Lower lobe of right lung (tissue), 2 donors: Measurements from ENCODE around the gene TP53I11. TPM values are rescaled to one million over a fixed set of nuclear protein-coding genes. Genes with fewer than 3 reads are reported as not detected.

Experiments used
- ATAC-seq, 2 donors: fragments of 200-7000 bp; cut with Tn5 transposase; one replicate each; pipeline ENCODE4 v1.9.1; 2020 to 2022; ENCODE audit warnings: mild to moderate bottlenecking in 2 of 2, moderate library complexity in 2 of 2
- DNase-seq: peaks from one replicate; pipeline ENCODE4 v3.0.0-alpha.2; 2020
- H3K27ac ChIP-seq: fragments of 200-600 bp; one replicate; pipeline ENCODE4 v1.8.0; 2022
- H3K27me3 ChIP-seq: fragments of 200-600 bp; one replicate; pipeline ENCODE4 v1.8.0; 2022; ENCODE audit warnings: low read depth
- H3K36me3 ChIP-seq: fragments of 200-600 bp; one replicate; pipeline ENCODE4 v1.8.0; 2022; ENCODE audit warnings: mild to moderate bottlenecking
- H3K4me1 ChIP-seq: fragments of 200-600 bp; one replicate; pipeline ENCODE4 v1.8.0; 2022
- H3K4me3 ChIP-seq: fragments of 200-600 bp; one replicate; pipeline ENCODE4 v1.8.0; 2022; ENCODE audit warnings: mild to moderate bottlenecking
- H3K9me3 ChIP-seq: fragments of 200-600 bp; one replicate; pipeline ENCODE4 v1.8.0; 2022
- intact Hi-C: fragments of 100-400 bp; cut with DNase I; formaldehyde crosslinking; loops from one replicate; pipeline ENCODE4 v1.11.0; 2022
- total RNA-seq: library from RNA; stranded (reverse); fragmentation: NEBNext Ultra II Directional; extraction: Animal tissue kit (Norgen Biotek cat#: 25700); gene quantifications from one replicate; pipeline ENCODE4 v1.2.1, GENCODE V29; 2021
- TF ChIP-seq, protein P1 (sequence below): fragments of 200-600 bp; IDR thresholded peaks from one replicate; pipeline ENCODE4 v1.8.0; 2022; ENCODE audit warnings: antibody characterized with exemption, mild to moderate bottlenecking
- donor health status: DM: no; HTN: yes; CAD: no; lungs with severe emphysema.

TP53I11 gene
- total RNA-seq, 1 donor from 2014 or later: 103 TPM

- Histone ChIP-seq H3K36me3 (no peaks in the 10 kb centered on the region), H3K4me3 (no peak overlapping the region), H3K4me1 (no peaks in the 10 kb centered on the region), H3K27me3 (no peaks in the 10 kb centered on the region), H3K27ac (no peak overlapping the region), H3K9me3 (no peaks in the 10 kb centered on the region)
- ATAC-seq (no peak), DNase-seq (no peak)
- TF ChIP-seq, protein P1, sequence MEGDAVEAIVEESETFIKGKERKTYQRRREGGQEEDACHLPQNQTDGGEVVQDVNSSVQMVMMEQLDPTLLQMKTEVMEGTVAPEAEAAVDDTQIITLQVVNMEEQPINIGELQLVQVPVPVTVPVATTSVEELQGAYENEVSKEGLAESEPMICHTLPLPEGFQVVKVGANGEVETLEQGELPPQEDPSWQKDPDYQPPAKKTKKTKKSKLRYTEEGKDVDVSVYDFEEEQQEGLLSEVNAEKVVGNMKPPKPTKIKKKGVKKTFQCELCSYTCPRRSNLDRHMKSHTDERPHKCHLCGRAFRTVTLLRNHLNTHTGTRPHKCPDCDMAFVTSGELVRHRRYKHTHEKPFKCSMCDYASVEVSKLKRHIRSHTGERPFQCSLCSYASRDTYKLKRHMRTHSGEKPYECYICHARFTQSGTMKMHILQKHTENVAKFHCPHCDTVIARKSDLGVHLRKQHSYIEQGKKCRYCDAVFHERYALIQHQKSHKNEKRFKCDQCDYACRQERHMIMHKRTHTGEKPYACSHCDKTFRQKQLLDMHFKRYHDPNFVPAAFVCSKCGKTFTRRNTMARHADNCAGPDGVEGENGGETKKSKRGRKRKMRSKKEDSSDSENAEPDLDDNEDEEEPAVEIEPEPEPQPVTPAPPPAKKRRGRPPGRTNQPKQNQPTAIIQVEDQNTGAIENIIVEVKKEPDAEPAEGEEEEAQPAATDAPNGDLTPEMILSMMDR: no peak
- intact Hi-C loops: no loop called here
These were observed 63.9 kb downstream of the TP53I11 start for GRCh38 chr11:44886790-44887140.

- no peaks in the 10 kb centered on the region for H3K27me3 ChIP-seq
- TF ChIP-seq, protein P1: no peak
- H3K9me3 ChIP-seq: no peaks in the 10 kb centered on the region
- no peak overlapping the region for H3K4me3 ChIP-seq
- H3K4me1 ChIP-seq: no peaks in the 10 kb centered on the region
- DNase-seq (no peak), ATAC-seq (no peak)
- H3K36me3 ChIP-seq: no peaks in the 10 kb centered on the region
- H3K27ac ChIP-seq: no peak overlapping the region
- intact Hi-C loops: no loop called here
These were observed 64.5 kb downstream of the TP53I11 start for GRCh38 chr11:44885919-44886789.

DNA sequence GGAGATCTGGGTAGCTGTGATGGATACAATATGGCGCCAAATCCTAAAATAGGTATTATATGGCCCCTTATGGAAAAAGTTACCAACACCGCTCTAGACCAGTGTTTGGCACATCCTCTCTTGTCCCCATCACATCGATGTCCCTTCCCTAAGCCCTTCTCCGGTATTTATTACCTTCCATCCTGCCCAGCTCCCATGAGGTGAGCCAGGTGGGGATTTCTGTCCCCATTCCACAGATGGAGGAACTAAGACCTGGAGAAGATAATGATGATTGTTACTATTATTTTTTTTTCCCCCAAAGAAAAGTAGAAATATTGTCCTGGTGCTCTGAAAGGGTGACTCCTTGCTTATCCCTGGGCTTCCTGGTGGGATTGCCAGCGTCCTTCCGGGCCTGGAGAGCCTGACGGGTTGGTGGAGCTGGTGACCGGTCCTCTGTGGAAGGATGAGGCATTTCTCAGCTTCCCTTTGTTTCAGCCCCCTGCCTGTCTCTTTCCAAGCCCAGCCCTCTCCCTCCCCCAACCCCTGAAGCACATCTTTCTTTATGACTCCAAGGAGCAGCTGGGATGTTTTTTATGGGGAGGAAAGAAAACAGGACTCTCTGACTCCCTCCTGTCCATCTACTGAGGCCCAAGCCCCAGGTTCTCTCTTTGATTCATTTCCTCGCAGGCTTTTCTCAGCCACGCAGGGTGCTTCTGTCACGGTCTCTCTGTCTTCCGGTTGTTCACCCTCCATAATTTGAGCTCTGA, 65.4 kb downstream of the TP53I11 start:
- no peaks in the 10 kb centered on the region for H3K4me1 ChIP-seq
- H3K36me3 ChIP-seq: no peaks in the 10 kb centered on the region
- intact Hi-C loops: no loop called here
- DNase-seq: no peak
- no peak overlapping the region for H3K27ac ChIP-seq
- H3K4me3 ChIP-seq: no peak overlapping the region
- H3K27me3 ChIP-seq: no peaks in the 10 kb centered on the region
- TF ChIP-seq, protein P1: no peak
- H3K9me3 ChIP-seq: no peaks in the 10 kb centered on the region
- ATAC-seq: no peak

DNA sequence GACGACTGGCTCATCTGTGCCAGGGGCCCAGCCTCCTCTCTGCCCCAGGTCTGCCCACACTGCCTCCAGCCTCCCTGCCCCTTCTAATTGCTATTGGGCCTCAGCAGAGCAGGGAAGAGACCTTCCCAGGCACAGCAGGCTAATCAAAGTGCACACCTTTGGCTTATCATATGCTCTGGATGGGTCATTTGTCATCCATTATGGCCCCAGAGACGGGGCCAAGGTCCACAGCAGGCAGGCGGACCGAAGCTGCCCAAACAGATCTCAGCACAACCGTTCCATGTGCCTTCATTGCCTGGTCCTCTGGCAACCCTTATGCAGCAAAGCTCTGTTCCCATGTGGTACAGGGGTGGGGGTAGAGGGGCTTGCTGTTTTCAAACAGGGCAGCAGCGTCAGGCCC, 66.6 kb downstream of the TP53I11 start:
- H3K4me1 ChIP-seq: no peaks in the 10 kb centered on the region
- H3K36me3 ChIP-seq: no peaks in the 10 kb centered on the region
- H3K4me3 ChIP-seq: no peak overlapping the region
- intact Hi-C loops: no loop called here
- H3K27me3 ChIP-seq: no peaks in the 10 kb centered on the region
- DNase-seq (no peak), ATAC-seq (no peak)
- no peak overlapping the region for H3K27ac ChIP-seq
- H3K9me3 ChIP-seq: no peaks in the 10 kb centered on the region
- TF ChIP-seq, protein P1: no peak

DNA sequence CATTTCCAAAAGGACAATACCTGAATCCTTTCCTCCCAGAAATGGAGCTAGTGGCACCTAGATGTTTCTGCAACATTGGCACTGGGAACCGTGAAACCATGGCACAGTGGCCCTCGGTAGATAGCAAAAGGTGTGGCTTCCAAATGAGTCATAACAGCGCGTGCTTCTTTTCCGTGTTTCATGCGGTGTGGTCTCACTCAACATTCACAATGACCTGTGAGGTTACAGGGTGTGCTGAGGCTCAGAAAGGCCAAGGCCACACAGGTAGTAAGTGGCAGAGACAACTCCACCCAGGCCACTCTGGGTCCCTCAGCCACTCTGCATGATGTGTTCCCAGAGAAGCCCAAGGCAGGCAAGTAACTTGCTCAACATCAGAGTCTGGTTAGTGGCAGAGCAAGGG, 67.4 kb downstream of the TP53I11 start:
- Histone ChIP-seq H3K9me3 (no peaks in the 10 kb centered on the region), H3K36me3 (no peaks in the 10 kb centered on the region), H3K27ac (no peak overlapping the region), H3K4me1 (no peaks in the 10 kb centered on the region), H3K4me3 (no peak overlapping the region), H3K27me3 (no peaks in the 10 kb centered on the region)
- intact Hi-C loops: no loop called here
- ATAC-seq (no peak), DNase-seq (no peak)
- TF ChIP-seq, protein P1: no peak

Other genes starting within 250 kb of the TP53I11 start
- gene TSPAN18, start 223.9 kb downstream of the TP53I11 start, total RNA-seq: 38.4 TPM
- gene PRDM11, start 195.8 kb upstream of the TP53I11 start, total RNA-seq: 15.1 TPM